Keratinocyte (primary cell): ENCODE data around the gene CCDC27. TPM values are rescaled to one million over a fixed set of nuclear protein-coding genes. Genes with fewer than 3 reads are reported as not detected.
A peak's percentile ranks its signal among the peaks of the same experiment; 100 is the strongest.

Source experiments
- DNase-seq: peaks from one replicate; pipeline ENCODE4 v3.0.0-alpha.2; 2011; ENCODE audit warnings: low read depth, missing footprints, low spot score
- FAIRE-seq: peaks from 2 replicates; lab custom pipeline; 2011; peaks lifted over from hg19 to GRCh38; lab: Jason Lieb, UNC
- H2AFZ ChIP-seq: 2 replicates; pipeline ENCODE4 v1.6.0; 2012; ENCODE audit warnings: low read length, control low read depth, inconsistent platforms; ENCODE audit not compliant: control insufficient read depth
- H3K27ac ChIP-seq: 2 replicates; pipeline ENCODE4 v1.5.1; 2011; ENCODE audit warnings: low read length; ENCODE audit not compliant: control insufficient read depth, insufficient read depth
- H3K27me3 ChIP-seq: 3 replicates; pipeline ENCODE4 v1.6.0; 2011; ENCODE audit warnings: low read length; ENCODE audit not compliant: control insufficient read depth, insufficient read depth; ENCODE audit errors: extremely low read depth
- H3K36me3 ChIP-seq, 2 experiments: 2 replicates in 1 of 2; 3 replicates in 1 of 2; pipeline ENCODE4 v1.5.1; 2011; ENCODE audit warnings: low read length in 2 of 2, mild to moderate bottlenecking in 1 of 2; ENCODE audit not compliant: control insufficient read depth in 2 of 2, insufficient read depth in 2 of 2; ENCODE audit errors: extremely low read depth in 1 of 2
- H3K4me1 ChIP-seq: 3 replicates; pipeline ENCODE4 v1.5.1; 2011; ENCODE audit warnings: low read length; ENCODE audit not compliant: control insufficient read depth, insufficient read depth; ENCODE audit errors: extremely low read depth
- H3K4me2 ChIP-seq: 3 replicates; pipeline ENCODE4 v1.6.0; 2011; ENCODE audit warnings: low read depth, low read length; ENCODE audit not compliant: control insufficient read depth, insufficient read depth; ENCODE audit errors: extremely low read depth
- H3K4me3 ChIP-seq, 3 experiments: fragments of 200-600 bp in 1 of 3; sonication (generic) in 1 of 3; 2 replicates in 2 of 3; 3 replicates in 1 of 3; pipeline ENCODE4 v1.5.1; 2011 to 2016; ENCODE audit warnings: low read length in 3 of 3, mild to moderate bottlenecking in 3 of 3, control low read depth in 2 of 3, inconsistent platforms in 1 of 3, low read depth in 1 of 3, mixed read lengths in 1 of 3, mixed run types in 1 of 3, moderate library complexity in 1 of 3; ENCODE audit not compliant: control insufficient read depth in 2 of 3, insufficient read depth in 2 of 3; ENCODE audit errors: extremely low read depth in 1 of 3
- H3K79me2 ChIP-seq: 2 replicates; pipeline ENCODE4 v1.6.0; 2012; ENCODE audit warnings: low read length; ENCODE audit not compliant: control insufficient read depth, insufficient read depth
- H3K9ac ChIP-seq: 3 replicates; pipeline ENCODE4 v1.6.0; 2011; ENCODE audit warnings: low read length; ENCODE audit not compliant: control insufficient read depth, insufficient read depth; ENCODE audit errors: extremely low read depth
- H3K9me1 ChIP-seq: 3 replicates; pipeline ENCODE4 v1.6.0; 2011; ENCODE audit warnings: low read length; ENCODE audit not compliant: control insufficient read depth, insufficient read depth; ENCODE audit errors: extremely low read depth
- H3K9me3 ChIP-seq: 2 replicates; pipeline ENCODE4 v1.5.1; 2012; ENCODE audit warnings: low read depth, low read length; ENCODE audit not compliant: control insufficient read depth
- H4K20me1 ChIP-seq: 3 replicates; pipeline ENCODE4 v1.6.0; 2011; ENCODE audit warnings: low read length; ENCODE audit not compliant: control insufficient read depth, insufficient read depth; ENCODE audit errors: extremely low read depth
- EZH2 ChIP-seq: IDR thresholded peaks from one replicate; pipeline ENCODE4 v1.6.1; 2012; ENCODE audit warnings: inconsistent platforms, mild to moderate bottlenecking, low read length, moderate library complexity
- dilution Hi-C: fragments of 300-500 bp; cut with MboI; formaldehyde crosslinking; loops from one replicate; pipeline ENCODE4 v1.7.0; 2020; ENCODE audit warnings: low sequenced_read_pairs; ENCODE audit not compliant: extremely low pct_ligation_motif_present
- polyA minus RNA-seq, 3 experiments: library from RNA; depleted of rRNA, polyadenylated mRNA; stranded (reverse); fragments of >200 nt; gene quantifications; 1 replicate in 1 of 3; 2 replicates in 1 of 3; 3 replicates in 1 of 3; pipeline ENCODE4 v1.2.3, GENCODE V29; 2011
- polyA plus RNA-seq, 5 experiments: library from polyadenylated mRNA; depleted of rRNA in 3 of 5; stranded (reverse) in 3 of 5; stranded (forward) in 1 of 5; unstranded in 1 of 5; fragments of >200 nt; gene quantifications; 1 replicate in 1 of 5; 2 replicates in 3 of 5; 3 replicates in 1 of 5; pipeline versions ENCODE4 v1.2.1 to v1.2.3, GENCODE V29; 2011 to 2012; ENCODE audit warnings: missing spikeins in 2 of 5, low read depth in 1 of 5, low replicate concordance in 1 of 5
- TF ChIP-seq, protein P1 (sequence below), 3 experiments: IDR thresholded peaks in 1 of 3; conservative IDR thresholded peaks in 1 of 3; optimal IDR thresholded peaks in 1 of 3; 2 replicates in 2 of 3; 3 replicates in 1 of 3; pipeline versions ENCODE3 to v1.5.1; 2011; ENCODE audit warnings: low read length in 3 of 3, mild to moderate bottlenecking in 3 of 3, moderate library complexity in 2 of 3, control low read depth in 1 of 3, inconsistent platforms in 1 of 3; ENCODE audit not compliant: insufficient read depth in 2 of 3; ENCODE audit errors: extremely low read depth in 1 of 3

Gene CCDC27
- polyA plus RNA-seq (not detected in 3 replicates), polyA minus RNA-seq (not detected in 3 replicates)
- not detected for polyA plus RNA-seq (2011; ENCODE audit: low read depth)
- not detected in 2 replicates for polyA plus RNA-seq (2011; cell fraction: cytosol; rRNA removed)
- not detected in 2 replicates for polyA plus RNA-seq (2011; cell fraction: nucleus; rRNA removed)
- polyA plus RNA-seq (2012; ENCODE audit: low replicate concordance), result not detected in 2 replicates
- polyA minus RNA-seq (2011; cell fraction: cytosol; rRNA and poly(A)+ RNA removed), result not detected
- not detected in 2 replicates for polyA minus RNA-seq (2011; cell fraction: nucleus; rRNA and poly(A)+ RNA removed)

DNA sequence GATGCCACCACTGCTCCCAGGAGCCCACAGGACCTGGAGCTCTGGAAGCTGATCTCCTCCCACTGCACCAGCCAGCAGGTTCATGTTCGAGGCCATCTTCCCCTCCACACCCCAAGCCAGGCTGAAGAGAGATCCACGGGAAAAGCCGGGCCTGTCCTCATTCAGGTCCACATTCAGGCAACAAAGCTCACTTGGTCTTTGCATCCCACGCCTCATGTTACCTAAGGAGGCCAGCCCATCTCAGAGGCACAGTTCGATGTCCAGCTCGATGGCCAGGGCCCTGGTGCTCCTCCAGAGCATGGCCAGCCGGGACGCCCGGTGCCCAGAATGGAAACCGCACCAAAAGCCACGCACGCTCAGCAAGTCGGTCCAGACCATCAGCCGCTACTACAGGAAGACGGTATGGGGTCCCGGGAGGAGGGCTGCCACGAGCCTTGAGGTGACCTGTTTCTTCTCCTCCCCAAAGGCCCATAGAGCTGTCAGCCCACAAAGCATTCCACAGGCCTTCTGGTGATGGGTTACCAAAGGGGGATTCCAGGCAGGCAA is at the start of gene CCDC27:
Gene CCDC27 (plus strand): TSS at position 51 of the 546 bp plus-strand sequence. CDS start 32 bp downstream, at position 83.
- dilution Hi-C loops, result no loop called here
- H3K4me2 ChIP-seq, result no peak within 1 kb of the TSS
- H3K4me3 ChIP-seq, result no peak within 1 kb of the TSS
- no peak within 1 kb of the TSS for H3K27ac ChIP-seq
- TF ChIP-seq EZH2, result no peak
- TF ChIP-seq, protein P1, sequence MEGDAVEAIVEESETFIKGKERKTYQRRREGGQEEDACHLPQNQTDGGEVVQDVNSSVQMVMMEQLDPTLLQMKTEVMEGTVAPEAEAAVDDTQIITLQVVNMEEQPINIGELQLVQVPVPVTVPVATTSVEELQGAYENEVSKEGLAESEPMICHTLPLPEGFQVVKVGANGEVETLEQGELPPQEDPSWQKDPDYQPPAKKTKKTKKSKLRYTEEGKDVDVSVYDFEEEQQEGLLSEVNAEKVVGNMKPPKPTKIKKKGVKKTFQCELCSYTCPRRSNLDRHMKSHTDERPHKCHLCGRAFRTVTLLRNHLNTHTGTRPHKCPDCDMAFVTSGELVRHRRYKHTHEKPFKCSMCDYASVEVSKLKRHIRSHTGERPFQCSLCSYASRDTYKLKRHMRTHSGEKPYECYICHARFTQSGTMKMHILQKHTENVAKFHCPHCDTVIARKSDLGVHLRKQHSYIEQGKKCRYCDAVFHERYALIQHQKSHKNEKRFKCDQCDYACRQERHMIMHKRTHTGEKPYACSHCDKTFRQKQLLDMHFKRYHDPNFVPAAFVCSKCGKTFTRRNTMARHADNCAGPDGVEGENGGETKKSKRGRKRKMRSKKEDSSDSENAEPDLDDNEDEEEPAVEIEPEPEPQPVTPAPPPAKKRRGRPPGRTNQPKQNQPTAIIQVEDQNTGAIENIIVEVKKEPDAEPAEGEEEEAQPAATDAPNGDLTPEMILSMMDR (optimal IDR thresholded peaks at IDR 0.05 in 1 of 3, IDR thresholded peaks at IDR 0.05 in 1 of 3, conservative IDR thresholded peaks at IDR 0.05 in 1 of 3; ENCODE audit: extremely low read depth in 1 of 3, insufficient read depth in 2 of 3, low read length in 3 of 3), result no peak
- no peaks in the 10 kb centered on the region for H3K79me2 ChIP-seq
- H3K36me3 ChIP-seq, result no peaks in the 10 kb centered on the region
- H3K4me1 ChIP-seq, result peaks cover 6% of the 10 kb centered on the region
- H2AFZ ChIP-seq, result no peak within 1 kb of the TSS
- peaks cover 5% of the 10 kb centered on the region for H3K27me3 ChIP-seq
- FAIRE-seq, result no peak
- H3K9me3 ChIP-seq, result no peaks in the 10 kb centered on the region
- DNase-seq, result no peak
- no peaks in the 10 kb centered on the region for H3K9me1 ChIP-seq
- H4K20me1 ChIP-seq, result no peaks in the 10 kb centered on the region
- no peak within 1 kb of the TSS for H3K9ac ChIP-seq

DNA sequence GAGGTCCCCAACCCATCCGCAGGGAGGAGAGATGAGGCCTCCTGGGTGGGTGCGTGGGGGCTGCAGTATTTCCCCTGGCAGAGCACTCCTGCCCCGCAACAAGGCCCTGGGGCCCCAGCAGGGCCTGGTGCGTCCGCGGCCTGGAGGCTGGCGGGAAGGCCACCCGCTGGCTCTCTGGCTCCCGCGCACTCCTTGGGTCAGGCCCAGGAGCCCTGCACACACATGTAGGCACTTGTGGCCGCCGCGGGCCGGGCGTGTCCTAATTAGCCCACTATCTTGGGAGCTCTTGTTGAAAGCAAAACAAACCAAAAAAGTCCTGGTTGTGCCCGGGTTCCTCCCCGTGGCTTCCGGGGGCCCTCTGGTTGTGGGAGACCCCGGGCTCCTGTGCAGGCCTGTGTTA is 49.7 kb upstream of the CCDC27 start:
- no peak for TF ChIP-seq EZH2
- TF ChIP-seq, protein P1 (optimal IDR thresholded peaks at IDR 0.05 in 1 of 3, IDR thresholded peaks at IDR 0.05 in 1 of 3, conservative IDR thresholded peaks at IDR 0.05 in 1 of 3; ENCODE audit: extremely low read depth in 1 of 3, insufficient read depth in 2 of 3, low read length in 3 of 3), result no peak
- no peaks in the 10 kb centered on the region for H3K9me3 ChIP-seq
- H3K4me1 ChIP-seq, result peaks cover 55% of the 10 kb centered on the region
- H3K79me2 ChIP-seq, result no peaks in the 10 kb centered on the region
- no peak for DNase-seq
- H3K9me1 ChIP-seq, result no peaks in the 10 kb centered on the region
- no peaks in the 10 kb centered on the region for H3K27me3 ChIP-seq
- H3K4me2 ChIP-seq, result peak overlapping the region; percentile 44
- peak overlapping the region; percentile 22 for H3K9ac ChIP-seq
- peak overlapping the region; percentile 6 for H2AFZ ChIP-seq
- H3K27ac ChIP-seq, result peak overlapping the region; percentile 20
- no peaks in the 10 kb centered on the region for H4K20me1 ChIP-seq
- H3K4me3 ChIP-seq, result no peak overlapping the region
- FAIRE-seq, result no peak
- dilution Hi-C loops, result no loop called here
- no peaks in the 10 kb centered on the region for H3K36me3 ChIP-seq
